Activated CD4-positive, CD25-positive, alpha-beta regulatory T cell (primary cell): ENCODE results near the gene SLC16A5.
A peak's percentile ranks its signal among the peaks of the same experiment; 100 is the strongest.

Experiments used
- DNase-seq, 4 experiments: peaks; one replicate each; lab custom pipeline; 2025; lab: John Stamatoyannopoulos, UW

The SLC16A5 gene

GRCh38 chr17:75086496-75087181 is 1.1 kb upstream of the SLC16A5 start:
- no peak for DNase-seq

GRCh38 chr17:75087182-75087557 is 584 bp upstream of the SLC16A5 start:
- no peak for DNase-seq

GRCh38 chr17:75088465-75089417 is 987 bp downstream of the SLC16A5 start:
- DNase-seq, result no peak

GRCh38 chr17:75090871-75091854 is 3.4 kb downstream of the SLC16A5 start:
- DNase-seq, result no peak

- DNase-seq, result no peak
Measured at GRCh38 chr17:75091855-75092327, 4.1 kb downstream of the SLC16A5 start.

- no peak for DNase-seq
Measured at GRCh38 chr17:75093548-75094158, 5.9 kb downstream of the SLC16A5 start.

- no peak for DNase-seq
Measured at GRCh38 chr17:75094871-75095399, 7.2 kb downstream of the SLC16A5 start.

- DNase-seq, result no peak
Measured at GRCh38 chr17:75096082-75096625, 8.4 kb downstream of the SLC16A5 start.

- no peak for DNase-seq
Measured at GRCh38 chr17:75097865-75098264, 10.1 kb downstream of the SLC16A5 start.

- DNase-seq, result no peak
Measured at GRCh38 chr17:75098861-75099260, 11.1 kb downstream of the SLC16A5 start.

GRCh38 chr17:75099881-75100595 is 12.3 kb downstream of the SLC16A5 start:
- DNase-seq, result no peak

GRCh38 chr17:75102385-75102821 is 14.6 kb downstream of the SLC16A5 start:
- no peak for DNase-seq

GRCh38 chr17:75103601-75104554 is 16.1 kb downstream of the SLC16A5 start:
- no peak for DNase-seq

- no peak for DNase-seq
Measured at GRCh38 chr17:75105126-75106080, 17.6 kb downstream of the SLC16A5 start.

- no peak for DNase-seq
Measured at GRCh38 chr17:75108193-75108592, 20.4 kb downstream of the SLC16A5 start.

GRCh38 chr17:75109046-75109406 is 21.3 kb downstream of the SLC16A5 start:
- DNase-seq, result no peak

- DNase-seq, result peak; percentile 76 to 84 (median 82)
Measured at GRCh38 chr17:75109407-75110233, 21.9 kb downstream of the SLC16A5 start, which contains the start of gene ARMC7. TSS of gene ARMC7 (plus strand) at chr17:75109969. CDS start at chr17:75110289, 320 bp downstream.
